GM18907 (cell line): ENCODE measurements around the gene RCCD1.

Experiments used
- ATAC-seq: cut with Tn5 transposase; IDR thresholded peaks from one replicate; pipeline ENCODE4 v1.9.1; 2021; ENCODE audit warnings: mild to moderate bottlenecking, moderate library complexity; ENCODE audit not compliant: unreplicated experiment

Gene RCCD1

GRCh38 chr15:91001209-91001608 lies 46.5 kb downstream of the RCCD1 start:
- ATAC-seq = no peak

- no peak for ATAC-seq
These were observed 52.6 kb downstream of the RCCD1 start for GRCh38 chr15:91007266-91007665.
